CD4-positive, alpha-beta T cell treated with Interleukin-4 for 1 hour (primary cell): ENCODE measurements around the gene SUSD3.
A peak's percentile ranks its signal among the peaks of the same experiment; 100 is the strongest.
"Not testable (repeated sequence)": the region's sequence is repeated elsewhere in the genome, so short reads cannot be mapped to it uniquely, and the experiment has no call there.

Source experiments
- DNase-seq, 2 donors: peaks; one replicate each; pipeline ENCODE4 v3.0.0-alpha.2; 2020 to 2022

The SUSD3 gene

GRCh38 chr9:93058355-93059010, at the start of gene SUSD3:
SUSD3 (plus strand) TSS chr9:93058701; CDS start chr9:93058743, 42 bp downstream.
- peak; percentile 72 to 73 for DNase-seq

- DNase-seq: no peak
These were observed 49.0 kb upstream of the SUSD3 start for GRCh38 chr9:93009337-93010015.

- no peak for DNase-seq
These were observed 48.4 kb upstream of the SUSD3 start for GRCh38 chr9:93010056-93010455.

GRCh38 chr9:93010704-93011103, 47.8 kb upstream of the SUSD3 start:
- no peak for DNase-seq

- no peak for DNase-seq
These were observed 47.4 kb upstream of the SUSD3 start for GRCh38 chr9:93011114-93011513.

GRCh38 chr9:93012963-93013855, 45.3 kb upstream of the SUSD3 start:
- no peak for DNase-seq

GRCh38 chr9:93013856-93014582, 44.5 kb upstream of the SUSD3 start:
- DNase-seq: no peak

GRCh38 chr9:93015190-93015589, 43.3 kb upstream of the SUSD3 start:
- not testable (repeated sequence) for DNase-seq

- no peak for DNase-seq
These were observed 40.9 kb upstream of the SUSD3 start for GRCh38 chr9:93017621-93018020.

- no peak for DNase-seq
These were observed 38.4 kb upstream of the SUSD3 start for GRCh38 chr9:93020151-93020550.

GRCh38 chr9:93020771-93021670, 37.5 kb upstream of the SUSD3 start:
- peak; percentile 50 to 57 for DNase-seq

- DNase-seq: no peak
These were observed 36.4 kb upstream of the SUSD3 start for GRCh38 chr9:93022066-93022465.

- DNase-seq: no peak
These were observed 35.6 kb upstream of the SUSD3 start for GRCh38 chr9:93022721-93023520.

GRCh38 chr9:93023521-93023815, 35.0 kb upstream of the SUSD3 start:
- no peak for DNase-seq

- DNase-seq: no peak
These were observed 33.9 kb upstream of the SUSD3 start for GRCh38 chr9:93024646-93024910.

- no peak for DNase-seq
These were observed 33.4 kb upstream of the SUSD3 start for GRCh38 chr9:93024986-93025630.

- no peak for DNase-seq
These were observed 32.8 kb upstream of the SUSD3 start for GRCh38 chr9:93025736-93026135.

GRCh38 chr9:93026640-93027039, 31.9 kb upstream of the SUSD3 start:
- no peak for DNase-seq

GRCh38 chr9:93027750-93028149, 30.8 kb upstream of the SUSD3 start:
- DNase-seq: no peak

GRCh38 chr9:93028448-93029006, 30.0 kb upstream of the SUSD3 start:
- peak; percentile 83 to 88 for DNase-seq
